Activated naive CD4-positive, alpha-beta T cell treated with anti-CD3 and anti-CD28 coated beads, Interleukin-2, amount 50 U/mL, for 72 hours (primary cell): ENCODE data around the gene TMEM120B. TPM values are rescaled to one million over a fixed set of nuclear protein-coding genes. Genes with fewer than 3 reads are reported as not detected.
"Not testable (repeated sequence)": the region's sequence is repeated elsewhere in the genome, so short reads cannot be mapped to it uniquely, and the experiment has no call there.

Experiments
- ATAC-seq, 2 donors: fragments of 150-1000 bp; cut with Tn5 transposase; 2 replicates each; pipeline ENCODE4 v1.10.0; 2021; ENCODE audit warnings: mild to moderate bottlenecking in 2 of 2, moderate library complexity in 2 of 2
- DNase-seq, 2 donors: peaks; one replicate each; pipeline ENCODE4 v3.0.0; 2021 to 2022; ENCODE audit warnings: low spot score in 2 of 2
- H3K27ac Mint-ChIP-seq, 2 donors: one replicate each; pipeline ENCODE4 v1.8.0; 2022; ENCODE audit warnings: mild to moderate bottlenecking in 2 of 2, mixed read lengths in 2 of 2
- H3K36me3 Mint-ChIP-seq, 2 donors: one replicate each; pipeline ENCODE4 v1.8.0; 2022; ENCODE audit warnings: mixed read lengths in 2 of 2
- H3K9me3 Mint-ChIP-seq, 2 donors: one replicate each; pipeline ENCODE4 v1.8.0; 2022; ENCODE audit warnings: mixed read lengths in 2 of 2
- total RNA-seq, 2 donors: library from RNA; stranded (reverse); gene quantifications; one replicate each; pipeline ENCODE4 v1.2.3, GENCODE V29; 2022

Gene TMEM120B
- total RNA-seq = 10 to 100 TPM in 1 of 2 donors, 1 to 10 TPM in 1; 6.3 to 11.8 TPM

DNA sequence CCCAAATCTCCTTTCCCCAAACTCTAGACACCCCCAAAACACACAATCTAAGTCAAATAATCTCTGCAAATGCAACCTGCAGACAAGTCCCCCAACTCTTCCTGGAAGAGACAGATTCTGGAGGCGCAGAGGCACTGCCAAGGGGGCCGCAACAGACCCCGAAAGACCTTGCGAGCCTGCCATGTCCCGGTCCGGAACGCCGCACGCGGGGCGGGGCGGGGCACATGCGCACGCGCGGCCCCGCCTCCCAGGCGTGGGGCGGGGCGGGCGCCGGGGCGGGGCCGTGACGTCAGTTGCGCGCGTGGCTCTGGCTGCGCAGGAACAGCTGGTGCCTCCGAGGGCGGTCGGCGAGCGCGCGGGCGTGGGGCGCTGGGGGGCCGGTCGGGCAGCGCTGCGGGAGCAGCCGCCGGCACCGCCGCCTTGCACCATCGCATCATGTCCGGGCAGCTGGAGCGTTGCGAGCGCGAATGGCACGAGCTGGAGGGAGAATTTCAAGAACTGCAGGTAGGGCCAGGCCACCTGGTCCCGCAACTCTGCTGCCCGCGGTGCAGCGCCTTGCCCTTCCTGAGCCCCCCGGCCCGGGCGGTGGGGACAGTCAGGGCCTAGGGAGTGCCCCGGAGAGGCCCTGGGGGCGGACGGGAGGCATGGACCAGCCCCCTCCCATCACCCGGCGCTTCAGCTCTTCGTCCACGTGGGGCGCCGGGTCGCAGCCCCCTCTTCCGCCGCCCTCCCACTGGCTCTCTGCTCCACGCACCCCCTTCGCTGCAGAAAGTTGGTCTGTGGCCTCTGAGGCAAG lies at the start of gene TMEM120B:
Gene TMEM120B, plus strand, starts transcription at position 292 of the 796 bp plus-strand sequence. Its CDS starts 144 bp downstream, at position 436.
- ATAC-seq = peak; percentile 92 to 95
- H3K27ac Mint-ChIP-seq = peak within 1 kb of the TSS; percentile 88 to 98
- H3K9me3 Mint-ChIP-seq = no peaks in the 10 kb centered on the region
- DNase-seq = peak; percentile 84 to 86
- peaks cover 0 to 9% of the 10 kb centered on the region in 2 donors for H3K36me3 Mint-ChIP-seq

DNA sequence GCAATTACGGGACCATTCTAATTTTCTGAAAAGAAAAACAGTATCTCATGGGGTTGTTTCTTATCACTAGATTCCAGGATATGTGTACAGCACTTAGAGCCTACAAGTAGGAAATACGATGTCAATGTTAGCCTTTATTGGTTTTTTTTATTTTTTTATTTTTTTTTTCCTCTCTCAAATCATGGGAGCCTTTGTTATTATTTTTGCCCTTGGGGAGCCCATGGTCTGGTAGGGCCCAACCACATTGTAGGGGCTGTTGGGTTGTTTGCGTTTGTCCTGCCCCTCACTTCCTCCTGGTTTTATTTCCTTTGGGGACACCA lies 49.0 kb upstream of the TMEM120B start:
- ATAC-seq (no peak), DNase-seq (no peak)
- no peaks in the 10 kb centered on the region for H3K9me3 Mint-ChIP-seq
- H3K36me3 Mint-ChIP-seq = peaks cover 7 to 16% of the 10 kb centered on the region in 2 donors
- H3K27ac Mint-ChIP-seq = peak overlapping the region in 1 of 2 donors; percentile 91

DNA sequence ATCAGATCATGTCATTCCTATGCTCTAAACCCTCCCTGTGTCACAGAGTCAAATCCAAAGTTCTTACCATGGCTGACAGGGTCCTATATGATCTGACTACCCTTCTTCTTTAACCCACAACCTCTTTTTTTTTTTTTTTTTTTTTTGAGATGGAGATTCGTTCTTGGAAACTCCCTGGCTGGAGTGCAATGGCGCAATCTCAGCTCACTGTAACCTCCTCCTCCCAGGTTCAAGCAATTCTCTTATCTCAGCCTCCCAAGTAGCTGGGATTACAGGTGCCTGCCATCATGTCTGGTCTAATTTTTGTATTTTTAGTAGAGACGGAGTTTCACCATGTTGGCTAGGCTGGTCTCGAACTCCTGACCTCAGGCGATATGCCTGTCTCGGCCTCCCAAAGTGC lies 45.7 kb upstream of the TMEM120B start:
- ATAC-seq, H3K9me3 Mint-ChIP-seq: not testable (repeated sequence)
- H3K27ac Mint-ChIP-seq = peak overlapping the region in 1 of 2 donors; percentile 44

DNA sequence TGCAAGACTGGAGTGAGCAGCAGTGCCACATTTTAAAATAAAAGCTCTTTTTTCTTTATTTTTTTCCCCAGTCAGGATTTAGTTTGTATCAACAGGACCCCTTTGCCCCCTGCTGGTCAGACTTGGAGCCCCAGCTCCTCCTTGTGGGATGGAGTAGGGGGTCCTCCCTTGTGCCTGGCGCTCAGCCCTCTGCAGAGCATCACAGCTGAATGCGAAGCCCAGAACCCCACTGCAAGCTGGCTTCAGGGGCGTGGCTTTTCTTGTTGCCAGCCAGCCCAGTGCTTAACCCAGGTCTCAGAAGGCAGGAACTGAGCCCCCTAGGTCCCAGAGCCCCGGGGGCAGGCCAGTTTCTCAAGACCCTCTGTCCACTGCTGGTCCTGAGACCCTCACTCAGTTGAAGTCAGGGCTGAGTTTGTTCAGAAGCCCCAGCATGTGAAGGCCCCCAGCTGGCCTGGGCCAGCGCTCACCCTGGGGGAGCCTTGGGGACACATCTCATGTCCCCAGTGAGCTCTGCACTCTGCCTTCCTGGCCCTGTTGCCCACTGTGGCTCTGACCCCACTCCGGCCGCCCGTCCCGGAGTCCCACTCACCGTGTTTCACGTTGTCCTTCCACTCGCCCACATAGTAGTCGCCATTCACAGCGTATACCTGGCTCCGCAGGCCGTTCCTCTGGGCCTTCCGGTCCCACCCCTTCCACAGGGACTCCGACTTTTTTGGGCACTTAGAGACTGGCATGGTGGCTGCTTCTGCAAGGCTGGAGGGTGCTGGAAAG lies 43.6 kb upstream of the TMEM120B start:
- peaks cover 6 to 7% of the 10 kb centered on the region in 2 donors for H3K36me3 Mint-ChIP-seq
- peak in 1 of 2 donors; percentile 54 for DNase-seq
- no peaks in the 10 kb centered on the region for H3K9me3 Mint-ChIP-seq
- no peak for ATAC-seq
- no peak overlapping the region for H3K27ac Mint-ChIP-seq

More for the DNA sequence above, 45.7 kb upstream of the TMEM120B start:
- DNase-seq = not testable (repeated sequence)
- peaks cover 7 to 16% of the 10 kb centered on the region in 2 donors for H3K36me3 Mint-ChIP-seq

DNA sequence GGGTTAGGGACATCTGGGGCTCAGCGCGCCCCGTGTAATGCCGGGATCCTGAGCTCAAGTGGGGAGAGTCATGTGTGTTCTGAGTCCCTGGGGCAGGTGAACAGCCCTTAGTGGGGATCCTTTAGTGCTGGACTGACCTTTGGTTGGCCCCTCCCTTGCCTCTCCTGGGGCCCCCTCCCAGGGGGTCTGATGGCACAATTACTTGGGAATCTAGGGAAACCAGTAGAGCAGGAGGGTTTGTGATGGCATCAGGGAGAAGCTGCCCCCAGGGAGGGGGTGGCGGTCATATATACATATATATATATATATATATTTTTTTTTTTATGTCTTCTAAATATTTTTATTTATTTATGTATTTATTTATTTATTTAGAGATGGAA lies 43.0 kb upstream of the TMEM120B start, which contains the start of gene MORN3:
Gene MORN3, minus strand, starts transcription at position 134 of the 380 bp plus-strand sequence. CDS start 171 bp downstream, outside the sequence.
- Mint-ChIP-seq H3K9me3 (no peaks in the 10 kb centered on the region), H3K27ac (no peak within 1 kb of the TSS), H3K36me3 (peaks cover under 1% of the 10 kb centered on the region in 2 donors)
- ATAC-seq (no peak), DNase-seq (no peak)

DNA sequence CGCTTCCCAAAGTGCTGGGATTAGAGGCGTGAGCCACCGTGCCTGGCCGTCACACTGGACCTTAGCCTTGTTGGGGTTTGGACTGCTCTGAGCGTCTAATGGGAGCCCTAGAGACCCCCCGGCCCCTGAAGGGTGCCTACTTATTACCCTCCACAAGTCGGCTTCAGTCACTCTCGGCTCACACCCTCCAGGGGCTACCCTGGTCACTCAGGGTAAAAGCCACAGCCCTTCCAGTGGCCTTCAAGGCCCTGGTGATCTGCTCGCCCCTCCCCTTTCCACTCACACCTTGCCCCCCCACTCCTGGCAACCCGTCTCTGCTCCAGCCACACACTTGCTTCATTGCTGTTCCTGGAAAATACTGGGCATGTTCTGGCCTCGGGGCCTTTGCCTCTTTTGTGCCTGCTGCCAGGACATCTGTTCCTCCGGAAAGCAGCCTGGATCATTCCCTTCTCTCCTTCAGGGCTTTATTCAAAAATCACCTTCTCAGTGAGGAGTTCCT lies 39.5 kb upstream of the TMEM120B start:
- DNase-seq (no peak), ATAC-seq (no peak)
- Mint-ChIP-seq H3K9me3 (no peaks in the 10 kb centered on the region), H3K27ac (peak overlapping the region; percentile 99 to 100), H3K36me3 (no peaks in the 10 kb centered on the region)

DNA sequence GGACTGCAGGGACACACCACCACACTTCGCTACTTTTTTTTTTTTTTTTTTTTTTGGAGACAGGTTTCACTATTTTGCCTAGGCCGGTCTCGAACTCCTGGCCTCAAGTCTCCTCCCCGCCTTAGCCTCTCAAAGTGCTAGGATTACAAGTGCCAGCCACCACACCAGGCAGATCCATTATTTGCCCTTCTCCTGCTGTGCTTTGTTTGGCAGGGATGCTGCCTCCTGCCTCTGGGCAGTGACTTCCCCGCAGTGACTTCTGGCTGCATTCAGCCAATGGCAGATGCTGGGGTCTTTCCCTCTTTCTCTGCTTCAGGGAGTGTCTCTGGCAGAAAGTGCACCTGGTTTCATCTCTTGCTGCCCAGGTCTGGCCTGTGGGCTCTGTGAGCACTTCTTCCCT lies 36.4 kb upstream of the TMEM120B start:
- H3K9me3 Mint-ChIP-seq = no peaks in the 10 kb centered on the region
- ATAC-seq (no peak), DNase-seq (no peak)
- H3K36me3 Mint-ChIP-seq = no peaks in the 10 kb centered on the region
- peak overlapping the region; percentile 60 to 76 for H3K27ac Mint-ChIP-seq

DNA sequence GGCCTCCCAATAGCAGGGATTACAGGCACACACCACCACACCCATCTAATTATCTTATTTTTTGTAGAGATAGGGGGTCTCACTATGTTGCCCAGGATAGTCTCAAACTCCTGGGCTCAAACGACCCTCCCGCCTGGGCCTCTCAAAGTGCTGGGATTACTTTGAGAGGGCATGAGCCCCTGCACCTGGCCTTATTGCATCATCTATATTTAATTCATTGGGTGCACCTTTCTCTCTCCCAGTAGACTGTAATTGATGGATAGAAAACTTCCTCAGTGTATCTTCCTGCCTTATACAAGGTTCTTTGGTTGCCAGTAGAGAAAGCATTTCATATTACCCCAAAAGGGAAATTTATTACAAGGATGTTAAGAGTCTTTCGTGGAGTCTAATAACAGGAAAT lies 34.2 kb upstream of the TMEM120B start:
- DNase-seq (no peak), ATAC-seq (no peak)
- Mint-ChIP-seq H3K9me3 (no peaks in the 10 kb centered on the region), H3K36me3 (no peaks in the 10 kb centered on the region), H3K27ac (peak overlapping the region in 1 of 2 donors; percentile 3)

DNA sequence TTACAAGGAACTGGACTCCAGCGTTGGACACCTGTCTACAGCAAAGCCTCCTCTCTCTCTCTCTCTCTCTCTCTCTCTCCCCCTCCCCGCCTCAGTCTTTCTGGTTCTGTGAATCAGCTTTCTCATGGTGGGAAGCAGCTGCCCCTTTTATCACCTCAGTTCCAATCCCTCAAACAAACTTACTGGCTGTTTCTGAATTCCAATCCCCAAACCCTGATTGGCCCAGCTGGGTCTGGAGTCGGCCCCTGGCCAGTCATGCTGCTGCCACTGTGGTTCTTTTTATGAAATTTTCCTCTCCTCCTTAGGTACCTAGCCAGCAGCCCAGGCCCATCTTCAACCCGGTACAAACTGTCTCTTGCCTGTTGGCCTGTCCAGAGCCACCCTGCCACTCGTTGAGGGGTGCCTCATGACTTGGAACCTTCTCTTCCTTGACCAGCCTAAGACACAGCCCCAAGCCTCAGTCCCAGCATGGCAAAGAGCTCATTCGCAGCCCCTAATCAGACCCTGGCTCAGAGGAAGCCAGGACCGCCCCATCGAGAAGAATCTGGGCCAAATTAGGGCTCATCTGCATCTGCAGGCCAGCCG lies 33.7 kb upstream of the TMEM120B start:
- ATAC-seq (no peak), DNase-seq (no peak)

DNA sequence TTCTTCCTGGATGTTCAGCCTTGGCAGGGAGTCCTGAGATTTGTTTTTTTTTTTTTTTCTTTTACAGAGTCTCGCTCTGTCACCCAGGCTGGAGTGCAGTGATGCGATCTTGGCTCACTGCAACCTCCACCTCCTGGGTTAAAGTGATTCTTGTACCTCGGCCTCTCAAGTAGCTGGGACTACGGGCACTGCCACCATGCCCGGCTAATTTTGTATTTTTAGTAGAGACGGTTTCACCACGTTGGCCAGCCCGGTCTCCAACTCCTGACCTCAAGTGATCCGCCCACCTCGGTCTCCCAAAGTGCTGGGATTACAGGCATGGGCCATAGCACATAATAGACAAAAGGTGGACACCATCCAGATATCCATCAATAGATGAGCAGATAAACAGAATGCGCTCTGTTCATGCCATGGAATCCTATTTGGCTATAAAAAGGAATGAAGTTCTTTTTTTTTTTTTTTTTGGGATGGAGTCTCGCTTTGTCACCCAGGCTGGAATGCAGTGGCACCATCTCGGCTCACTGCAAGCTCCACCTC lies 32.8 kb upstream of the TMEM120B start:
- not testable (repeated sequence) for ATAC-seq, H3K36me3 Mint-ChIP-seq, H3K9me3 Mint-ChIP-seq, H3K27ac Mint-ChIP-seq, DNase-seq

More for the DNA sequence above, 33.7 kb upstream of the TMEM120B start:
- peak overlapping the region in 1 of 2 donors; percentile 3 for H3K27ac Mint-ChIP-seq
- H3K9me3 Mint-ChIP-seq = no peaks in the 10 kb centered on the region
- no peaks in the 10 kb centered on the region for H3K36me3 Mint-ChIP-seq

DNA sequence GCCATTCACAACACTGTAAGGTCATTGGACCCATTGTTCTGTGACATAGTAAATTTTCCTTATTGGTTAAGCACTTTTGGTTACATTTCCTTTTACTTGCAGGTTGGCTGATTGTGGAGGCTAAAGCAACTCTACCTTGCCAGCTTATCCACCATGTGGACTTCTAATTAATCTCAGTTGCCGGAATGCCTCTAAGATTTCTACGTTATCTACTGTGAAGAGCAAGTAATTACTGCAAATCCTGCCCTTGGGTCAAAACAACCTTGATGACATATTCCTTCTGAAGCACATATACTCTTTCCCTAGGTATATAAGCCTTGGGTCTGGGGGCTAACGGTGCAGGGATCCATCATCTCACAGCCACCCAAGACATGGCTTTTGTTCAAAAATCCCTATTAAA lies 23.6 kb upstream of the TMEM120B start:
- Mint-ChIP-seq H3K36me3 (no peaks in the 10 kb centered on the region), H3K27ac (no peak overlapping the region), H3K9me3 (no peaks in the 10 kb centered on the region)
- ATAC-seq (no peak), DNase-seq (no peak)

DNA sequence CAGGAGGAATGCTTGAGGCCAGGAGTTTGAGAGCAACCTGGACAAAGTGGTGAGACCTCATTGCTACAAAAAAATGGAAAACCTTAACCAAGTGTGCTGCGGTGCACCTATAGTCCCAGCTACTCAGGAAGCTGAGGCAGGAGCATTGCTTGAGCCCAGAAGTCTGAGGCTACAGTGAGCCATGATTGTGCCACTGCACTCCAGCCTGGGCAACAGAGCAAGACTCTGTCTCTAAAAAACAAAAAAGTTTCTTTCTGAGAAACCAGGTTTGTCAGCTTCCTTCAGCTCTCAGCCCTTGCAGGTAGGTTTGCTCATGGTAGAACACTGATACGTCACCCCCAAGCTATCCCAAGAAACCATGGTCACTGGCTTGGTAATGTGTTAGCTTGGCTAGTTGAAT lies 23.1 kb upstream of the TMEM120B start:
- Mint-ChIP-seq H3K36me3 (no peaks in the 10 kb centered on the region), H3K27ac (no peak overlapping the region), H3K9me3 (no peaks in the 10 kb centered on the region)
- DNase-seq (no peak), ATAC-seq (no peak)

DNA sequence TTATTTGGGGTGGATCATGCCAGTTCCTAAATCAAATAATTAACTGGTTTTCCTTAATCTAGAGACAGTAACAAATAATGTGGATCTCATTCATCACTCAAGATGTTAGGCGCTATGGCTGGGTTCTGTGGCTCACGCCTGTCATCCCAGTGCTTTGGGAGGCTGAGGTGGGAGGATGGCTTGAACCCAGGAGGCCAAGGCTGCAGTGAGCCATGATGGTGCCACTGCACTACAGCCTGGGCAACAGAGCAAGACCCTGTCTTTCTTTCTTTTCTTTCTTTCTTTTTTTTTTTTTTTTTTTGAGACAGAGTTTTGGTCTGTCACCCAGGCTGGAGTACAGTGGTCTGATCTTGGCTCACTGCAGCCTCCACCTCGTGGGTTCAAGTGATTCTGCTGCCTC lies 19.8 kb upstream of the TMEM120B start:
- not testable (repeated sequence) for H3K9me3 Mint-ChIP-seq, H3K36me3 Mint-ChIP-seq, DNase-seq, H3K27ac Mint-ChIP-seq, ATAC-seq

DNA sequence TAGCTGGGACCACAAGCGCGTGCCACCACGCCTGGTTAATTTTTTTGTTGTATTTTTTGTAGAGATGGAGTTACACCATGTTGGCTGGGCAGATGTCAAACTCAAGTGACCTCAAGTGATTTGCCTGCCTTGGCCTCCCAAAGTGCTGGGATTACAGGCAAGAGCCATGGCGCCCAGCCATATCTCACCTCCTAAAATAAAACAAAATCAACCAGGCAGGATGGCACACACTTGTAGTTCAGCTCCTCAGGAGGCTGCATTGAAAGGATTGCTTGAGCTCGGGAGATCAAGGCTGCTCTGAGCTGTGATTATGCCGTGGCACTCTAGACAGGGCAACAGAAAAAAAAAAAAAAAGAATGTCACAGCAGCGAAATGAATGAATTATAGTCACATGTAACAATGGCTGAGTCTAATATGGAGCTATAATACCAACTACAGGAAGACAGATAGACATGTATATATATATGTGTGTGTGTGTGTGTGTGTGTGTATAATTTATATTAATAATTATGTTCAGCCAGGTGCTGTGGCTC lies 19.3 kb upstream of the TMEM120B start:
- ATAC-seq (no peak), DNase-seq (no peak)
- no peak overlapping the region for H3K27ac Mint-ChIP-seq
- no peaks in the 10 kb centered on the region for H3K9me3 Mint-ChIP-seq
- no peaks in the 10 kb centered on the region for H3K36me3 Mint-ChIP-seq

DNA sequence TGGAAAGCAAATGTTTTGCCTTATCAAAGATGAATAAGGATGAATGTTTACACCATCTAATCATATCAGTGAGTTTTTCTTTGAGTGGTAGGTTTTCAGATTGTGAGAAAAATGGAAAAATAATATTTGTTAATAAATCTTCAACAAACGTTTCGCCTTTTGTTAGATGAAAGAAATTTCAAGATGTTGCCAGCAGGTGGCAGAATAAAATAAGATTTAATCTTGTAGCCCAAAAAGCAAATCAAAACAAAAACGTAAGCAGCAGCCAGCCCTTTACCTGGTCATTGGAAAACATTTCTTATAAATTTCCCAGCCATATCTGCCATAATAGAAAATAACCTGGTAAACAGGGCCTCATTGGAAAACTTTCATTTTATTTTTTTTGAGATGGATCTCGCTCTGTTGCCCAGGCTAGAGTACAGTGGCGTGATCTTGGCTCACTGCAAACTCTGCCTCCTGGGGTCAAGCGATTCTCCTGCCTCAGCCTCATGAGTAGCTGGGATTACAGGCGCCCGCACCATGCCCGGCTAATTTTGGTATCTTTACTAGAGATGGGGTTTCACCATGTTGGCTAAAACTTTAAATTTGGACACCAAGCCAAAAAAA lies 15.4 kb upstream of the TMEM120B start:
- no peaks in the 10 kb centered on the region for H3K36me3 Mint-ChIP-seq
- DNase-seq (peak in 1 of 2 donors; percentile 48), ATAC-seq (no peak)
- peak overlapping the region in 1 of 2 donors; percentile 56 for H3K27ac Mint-ChIP-seq
- no peaks in the 10 kb centered on the region for H3K9me3 Mint-ChIP-seq

DNA sequence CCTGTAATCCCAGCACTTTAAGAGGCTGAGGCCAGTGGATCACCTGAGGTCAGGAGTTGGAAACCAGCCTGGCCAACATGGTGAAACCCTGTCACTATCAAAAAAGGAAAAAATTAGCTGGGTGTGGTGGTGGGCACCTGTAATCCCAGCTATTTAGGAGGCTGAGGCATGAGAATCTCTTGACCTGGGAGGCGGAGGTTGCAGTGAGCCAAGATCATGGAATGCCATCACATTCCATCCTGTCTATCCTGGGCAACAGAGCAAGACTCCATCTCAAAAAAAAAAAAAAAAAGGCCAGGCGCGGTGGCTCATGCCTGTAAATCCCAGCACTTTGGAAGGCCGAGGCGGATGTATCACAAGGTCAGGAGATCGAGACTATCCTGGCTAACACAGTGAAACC lies 14.7 kb upstream of the TMEM120B start:
- H3K36me3 Mint-ChIP-seq, H3K9me3 Mint-ChIP-seq, ATAC-seq, DNase-seq, H3K27ac Mint-ChIP-seq: not testable (repeated sequence)
